ENCODE data around the gene USP47. TPM values are rescaled to one million over a fixed set of nuclear protein-coding genes. Genes with fewer than 3 reads are reported as not detected.

Gene USP47
- total RNA-seq, 5 donors from 2014 or later (not counting 1 experiment from before 2014, with no cell fraction given): 49.3 to 77.6 (median 58.6) TPM

DNA sequence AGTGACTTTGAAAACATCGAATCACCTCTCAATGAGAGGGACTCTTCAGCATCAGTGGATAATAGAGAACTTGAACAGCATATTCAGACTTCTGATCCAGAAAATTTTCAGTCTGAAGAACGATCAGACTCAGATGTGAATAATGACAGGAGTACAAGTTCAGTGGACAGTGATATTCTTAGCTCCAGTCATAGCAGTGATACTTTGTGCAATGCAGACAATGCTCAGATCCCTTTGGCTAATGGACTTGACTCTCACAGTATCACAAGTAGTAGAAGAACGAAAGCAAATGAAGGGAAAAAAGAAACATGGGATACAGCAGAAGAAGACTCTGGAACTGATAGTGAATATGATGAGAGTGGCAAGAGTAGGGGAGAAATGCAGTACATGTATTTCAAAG is 100.9 kb downstream of the USP47 start:
- Mint-ChIP-seq H3K4me3 (no peak overlapping the region), H3K4me1 (peaks cover 0 to 2% (median 0%) of the 10 kb centered on the region in 3 donors), H3K27me3 (no peaks in the 10 kb centered on the region), H3K9me3 (no peaks in the 10 kb centered on the region), H3K36me3 (peaks cover 52% of the 10 kb centered on the region), H3K27ac (no peak overlapping the region)
- H3K9me3 ChIP-seq: no peaks in the 10 kb centered on the region
- no peak overlapping the region for H3K4me3 ChIP-seq (ENCODE audit: control insufficient read depth in 1 of 2, extremely low read depth in 1 of 2, low read length in 1 of 2)
- ChIA-PET CTCF (no interaction called here), POLR2A (no interaction called here)
- DNase-seq (no peak), ATAC-seq (replicated peaks in 1 of 4) (no peak)
- 94% methylated on average over 2 of the region's 3 CpGs for WGBS (ENCODE audit: insufficient coverage)
- no peaks in the 10 kb centered on the region for H3K27me3 ChIP-seq (replicated peaks in 1 of 2; ENCODE audit: control insufficient read depth in 2 of 2, extremely low read depth in 1 of 2, insufficient read depth in 2 of 2, low read length in 1 of 2)
- H3K4me1 ChIP-seq (ENCODE audit: control insufficient read depth in 1 of 2, extremely low read depth in 1 of 2, insufficient read depth in 2 of 2, low read length in 2 of 2): no peaks in the 10 kb centered on the region
- H3K36me3 ChIP-seq (ENCODE audit: control insufficient read depth in 2 of 2, extremely low read depth in 1 of 2, insufficient read depth in 1 of 2, low read length in 1 of 2): peaks cover 2 to 81% of the 10 kb centered on the region in 2 donors
- no peak overlapping the region for H3K27ac ChIP-seq (ENCODE audit: low read length)

DNA sequence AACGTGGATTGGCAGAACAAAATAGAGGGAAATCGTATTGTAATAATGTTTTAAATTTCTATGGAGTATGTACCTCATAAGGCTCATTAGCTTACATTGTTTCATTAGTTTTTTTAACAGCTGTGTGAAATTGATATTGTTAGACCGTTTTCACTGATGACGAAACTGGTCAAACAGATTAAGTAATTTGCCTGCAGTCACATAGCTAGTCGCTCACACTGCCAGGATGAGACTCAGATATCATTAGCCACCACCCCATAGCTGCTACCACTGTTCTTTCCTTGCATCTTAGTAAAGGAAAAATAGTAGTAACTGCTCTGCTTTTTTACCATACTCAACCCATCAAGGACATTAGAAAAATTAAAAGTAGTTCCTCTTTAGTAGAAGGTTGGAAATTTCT is 102.7 kb downstream of the USP47 start:
- Mint-ChIP-seq H3K9me3 (no peaks in the 10 kb centered on the region), H3K36me3 (peaks cover 50% of the 10 kb centered on the region), H3K27me3 (no peaks in the 10 kb centered on the region), H3K27ac (no peak overlapping the region), H3K4me3 (no peak overlapping the region), H3K4me1 (peaks cover 0 to 2% (median 0%) of the 10 kb centered on the region in 3 donors)
- no peak for ATAC-seq (replicated peaks in 1 of 4)
- Histone ChIP-seq H3K27ac (ENCODE audit: low read length) (no peak overlapping the region), H3K9me3 (no peaks in the 10 kb centered on the region), H3K4me3 (ENCODE audit: control insufficient read depth in 1 of 2, extremely low read depth in 1 of 2, low read length in 1 of 2) (no peak overlapping the region), H3K4me1 (ENCODE audit: control insufficient read depth in 1 of 2, extremely low read depth in 1 of 2, insufficient read depth in 2 of 2, low read length in 2 of 2) (no peaks in the 10 kb centered on the region), H3K36me3 (ENCODE audit: control insufficient read depth in 2 of 2, extremely low read depth in 1 of 2, insufficient read depth in 1 of 2, low read length in 1 of 2) (peaks cover 2 to 79% of the 10 kb centered on the region in 2 donors), H3K27me3 (replicated peaks in 1 of 2; ENCODE audit: control insufficient read depth in 2 of 2, extremely low read depth in 1 of 2, insufficient read depth in 2 of 2, low read length in 1 of 2) (no peaks in the 10 kb centered on the region)
- CTCF ChIA-PET: interaction anchor here in 1 of 2 donors (0.5 to 1.0 kb wide), 2 partner anchors 16 to 119 kb away, joined by 3 to 8 read pairs; no protein-coding TSS in a partner anchor
- DNase-seq: no peak
- POLR2A ChIA-PET: no interaction called here
- WGBS (ENCODE audit: insufficient coverage): no CpG with 5 or more reads among the region's 5 CpGs

DNA sequence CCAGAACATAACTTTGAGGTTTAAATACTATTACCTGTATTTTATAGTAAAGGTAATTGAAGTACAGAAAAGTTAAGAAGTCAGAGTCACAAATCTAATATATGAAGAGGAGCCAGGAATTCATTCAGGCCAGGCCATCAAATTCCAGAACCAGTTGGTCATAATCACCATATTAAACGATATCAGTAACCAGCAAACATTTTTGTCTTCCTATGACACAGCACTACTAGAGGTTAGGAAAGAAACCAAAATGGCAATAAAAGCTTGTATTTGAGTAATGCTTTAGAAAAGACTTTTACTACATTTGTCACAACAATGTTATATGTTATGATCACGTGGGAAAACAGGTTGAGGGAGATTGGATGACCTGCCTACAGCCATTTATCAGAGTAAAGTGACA is 104.4 kb downstream of the USP47 start:
- no peaks in the 10 kb centered on the region for H3K9me3 Mint-ChIP-seq
- H3K36me3 Mint-ChIP-seq: peaks cover 60% of the 10 kb centered on the region
- no peak overlapping the region for H3K4me3 ChIP-seq (ENCODE audit: control insufficient read depth in 1 of 2, extremely low read depth in 1 of 2, low read length in 1 of 2)
- no peak overlapping the region for H3K27ac ChIP-seq (ENCODE audit: low read length)
- ChIA-PET POLR2A (no interaction called here), CTCF (interaction anchor here (0.6 to 1.6 kb wide), 3 partner anchors 15 to 918 kb away, joined by 3 to 4 read pairs (median 3); no protein-coding TSS in a partner anchor)
- no peak overlapping the region for H3K4me3 Mint-ChIP-seq
- no peak for ATAC-seq (replicated peaks in 1 of 4)
- no peak overlapping the region for H3K27ac Mint-ChIP-seq
- H3K27me3 ChIP-seq (replicated peaks in 1 of 2; ENCODE audit: control insufficient read depth in 2 of 2, extremely low read depth in 1 of 2, insufficient read depth in 2 of 2, low read length in 1 of 2): no peaks in the 10 kb centered on the region
- peaks cover 2 to 77% of the 10 kb centered on the region in 2 donors for H3K36me3 ChIP-seq (ENCODE audit: control insufficient read depth in 2 of 2, extremely low read depth in 1 of 2, insufficient read depth in 1 of 2, low read length in 1 of 2)
- no CpG with 5 or more reads among the region's 2 CpGs for WGBS (ENCODE audit: insufficient coverage)
- no peaks in the 10 kb centered on the region for H3K9me3 ChIP-seq
- peaks cover 0 to 2% (median 0%) of the 10 kb centered on the region in 3 donors for H3K4me1 Mint-ChIP-seq
- H3K27me3 Mint-ChIP-seq: no peaks in the 10 kb centered on the region
- H3K4me1 ChIP-seq (ENCODE audit: control insufficient read depth in 1 of 2, extremely low read depth in 1 of 2, insufficient read depth in 2 of 2, low read length in 2 of 2): no peaks in the 10 kb centered on the region
- DNase-seq: no peak

GRCh38 chr11:11946878-11947277 is 105.1 kb downstream of the USP47 start:
- H3K27ac Mint-ChIP-seq: peak overlapping the region in 1 of 2 donors; percentile 25
- no peaks in the 10 kb centered on the region for H3K27me3 Mint-ChIP-seq
- DNase-seq (no peak), ATAC-seq (replicated peaks in 1 of 4) (no peak)
- CTCF ChIA-PET: interaction anchor here (0.6 to 1.6 kb wide), 4 partner anchors 10 to 100 kb away, joined by 3 to 5 read pairs (median 4); no protein-coding TSS in a partner anchor
- POLR2A ChIA-PET: interaction anchor here in 1 of 2 donors (1.0 kb wide), 1 partner anchor 98 kb away, joined by 3 read pairs; no protein-coding TSS in a partner anchor
- Histone ChIP-seq H3K27ac (ENCODE audit: low read length) (no peak overlapping the region), H3K27me3 (replicated peaks in 1 of 2; ENCODE audit: control insufficient read depth in 2 of 2, extremely low read depth in 1 of 2, insufficient read depth in 2 of 2, low read length in 1 of 2) (no peaks in the 10 kb centered on the region), H3K4me3 (ENCODE audit: control insufficient read depth in 1 of 2, extremely low read depth in 1 of 2, low read length in 1 of 2) (no peak overlapping the region), H3K36me3 (ENCODE audit: control insufficient read depth in 2 of 2, extremely low read depth in 1 of 2, insufficient read depth in 1 of 2, low read length in 1 of 2) (peaks cover 2 to 81% of the 10 kb centered on the region in 2 donors), H3K4me1 (ENCODE audit: control insufficient read depth in 1 of 2, extremely low read depth in 1 of 2, insufficient read depth in 2 of 2, low read length in 2 of 2) (no peaks in the 10 kb centered on the region), H3K9me3 (no peaks in the 10 kb centered on the region)
- H3K4me1 Mint-ChIP-seq: peaks cover 0 to 2% (median 0%) of the 10 kb centered on the region in 3 donors
- H3K36me3 Mint-ChIP-seq: peaks cover 59% of the 10 kb centered on the region
- H3K4me3 Mint-ChIP-seq: no peak overlapping the region
- no CpG with 5 or more reads among the region's 2 CpGs for WGBS (ENCODE audit: insufficient coverage)
- H3K9me3 Mint-ChIP-seq: no peaks in the 10 kb centered on the region

GRCh38 chr11:11947825-11948224 is 106.1 kb downstream of the USP47 start:
- no peaks in the 10 kb centered on the region for H3K9me3 Mint-ChIP-seq
- H3K27me3 ChIP-seq (replicated peaks in 1 of 2; ENCODE audit: control insufficient read depth in 2 of 2, extremely low read depth in 1 of 2, insufficient read depth in 2 of 2, low read length in 1 of 2): no peaks in the 10 kb centered on the region
- WGBS (ENCODE audit: insufficient coverage): 94% methylated on average over 3 of the region's 4 CpGs
- no peaks in the 10 kb centered on the region for H3K27me3 Mint-ChIP-seq
- no peak overlapping the region for H3K4me3 ChIP-seq (ENCODE audit: control insufficient read depth in 1 of 2, extremely low read depth in 1 of 2, low read length in 1 of 2)
- H3K27ac Mint-ChIP-seq: peak overlapping the region; percentile 19 to 44
- ATAC-seq (replicated peaks in 1 of 4) (no peak), DNase-seq (no peak)
- H3K36me3 Mint-ChIP-seq: peaks cover 62% of the 10 kb centered on the region
- no peaks in the 10 kb centered on the region for H3K4me1 ChIP-seq (ENCODE audit: control insufficient read depth in 1 of 2, extremely low read depth in 1 of 2, insufficient read depth in 2 of 2, low read length in 2 of 2)
- ChIA-PET CTCF (interaction anchor here (0.7 to 1.0 kb wide), 2 partner anchors 9 to 18 kb away, joined by 3 to 5 read pairs; no protein-coding TSS in a partner anchor), POLR2A (interaction anchor here in 1 of 2 donors (1.0 kb wide), 1 partner anchor 99 kb away, joined by 3 read pairs; no protein-coding TSS in a partner anchor)
- H3K4me3 Mint-ChIP-seq: no peak overlapping the region
- no peak overlapping the region for H3K27ac ChIP-seq (ENCODE audit: low read length)
- H3K36me3 ChIP-seq (ENCODE audit: control insufficient read depth in 2 of 2, extremely low read depth in 1 of 2, insufficient read depth in 1 of 2, low read length in 1 of 2): peaks cover 2 to 81% of the 10 kb centered on the region in 2 donors
- H3K4me1 Mint-ChIP-seq: peaks cover 0 to under 1% (median 0%) of the 10 kb centered on the region in 3 donors
- no peaks in the 10 kb centered on the region for H3K9me3 ChIP-seq

GRCh38 chr11:11948242-11948947 is 106.6 kb downstream of the USP47 start:
- CTCF ChIA-PET: no interaction called here
- H3K9me3 ChIP-seq: no peaks in the 10 kb centered on the region
- no peak overlapping the region for H3K4me3 Mint-ChIP-seq
- no peaks in the 10 kb centered on the region for H3K4me1 ChIP-seq (ENCODE audit: control insufficient read depth in 1 of 2, extremely low read depth in 1 of 2, insufficient read depth in 2 of 2, low read length in 2 of 2)
- no peaks in the 10 kb centered on the region for H3K27me3 Mint-ChIP-seq
- H3K36me3 Mint-ChIP-seq: peaks cover 65% of the 10 kb centered on the region
- H3K36me3 ChIP-seq (ENCODE audit: control insufficient read depth in 2 of 2, extremely low read depth in 1 of 2, insufficient read depth in 1 of 2, low read length in 1 of 2): peaks cover 2 to 82% of the 10 kb centered on the region in 2 donors
- ATAC-seq (replicated peaks in 1 of 4): no peak
- no peak overlapping the region for H3K27ac ChIP-seq (ENCODE audit: low read length)
- no peak overlapping the region for H3K4me3 ChIP-seq (ENCODE audit: control insufficient read depth in 1 of 2, extremely low read depth in 1 of 2, low read length in 1 of 2)
- no peaks in the 10 kb centered on the region for H3K9me3 Mint-ChIP-seq
- WGBS (ENCODE audit: insufficient coverage): no CpG with 5 or more reads among the region's 2 CpGs
- H3K27me3 ChIP-seq (replicated peaks in 1 of 2; ENCODE audit: control insufficient read depth in 2 of 2, extremely low read depth in 1 of 2, insufficient read depth in 2 of 2, low read length in 1 of 2): no peaks in the 10 kb centered on the region
- no peaks in the 10 kb centered on the region for H3K4me1 Mint-ChIP-seq
- peak overlapping the region in 1 of 2 donors; percentile 44 for H3K27ac Mint-ChIP-seq
- DNase-seq: no peak
- POLR2A ChIA-PET: no interaction called here
